ENCODE data around the gene SLIT3.

Gene SLIT3

GRCh38 chr5:168948746-168949145 lies 352.2 kb downstream of the SLIT3 start:
- no peak for DNase-seq

GRCh38 chr5:168947212-168947868 lies 353.6 kb downstream of the SLIT3 start:
- no peak for DNase-seq

GRCh38 chr5:168946363-168946762 lies 354.6 kb downstream of the SLIT3 start:
- DNase-seq: no peak

- DNase-seq: no peak
Observed at GRCh38 chr5:168944004-168944403, 356.9 kb downstream of the SLIT3 start.

- no peak for DNase-seq
Observed at GRCh38 chr5:168943091-168943884, 357.7 kb downstream of the SLIT3 start.

GRCh38 chr5:168941901-168942300 lies 359.0 kb downstream of the SLIT3 start:
- no peak for DNase-seq

- no peak for DNase-seq
Observed at GRCh38 chr5:168940712-168941111, 360.2 kb downstream of the SLIT3 start.

GRCh38 chr5:168939887-168940544 lies 360.9 kb downstream of the SLIT3 start:
- no peak for DNase-seq

GRCh38 chr5:168939156-168939800 lies 361.7 kb downstream of the SLIT3 start:
- no peak for DNase-seq

GRCh38 chr5:168936511-168936910 lies 364.4 kb downstream of the SLIT3 start:
- DNase-seq: no peak

GRCh38 chr5:168935183-168935582 lies 365.8 kb downstream of the SLIT3 start:
- no peak for DNase-seq

- no peak for DNase-seq
Observed at GRCh38 chr5:168934169-168934568, 366.8 kb downstream of the SLIT3 start.

GRCh38 chr5:168932400-168933189 lies 368.3 kb downstream of the SLIT3 start:
- no peak for DNase-seq

GRCh38 chr5:168931638-168932345 lies 369.1 kb downstream of the SLIT3 start:
- no peak for DNase-seq

- no peak for DNase-seq
Observed at GRCh38 chr5:168929656-168930055, 371.3 kb downstream of the SLIT3 start.

GRCh38 chr5:168925160-168925559 lies 375.8 kb downstream of the SLIT3 start:
- DNase-seq: no peak

GRCh38 chr5:168921147-168921866 lies 379.6 kb downstream of the SLIT3 start:
- no peak for DNase-seq

- DNase-seq: no peak
Observed at GRCh38 chr5:168920019-168920810, 380.7 kb downstream of the SLIT3 start.

- DNase-seq: no peak
Observed at GRCh38 chr5:168917947-168918600, 382.9 kb downstream of the SLIT3 start.

- no peak for DNase-seq
Observed at GRCh38 chr5:168916852-168917251, 384.1 kb downstream of the SLIT3 start.

Measured in activated naive CD4-positive, alpha-beta T cell (primary cell).